Esophagus squamous epithelium (tissue), 4 donors: ENCODE measurements around the gene MVB12B.

Source experiments
- POLR2A ChIP-seq, 4 donors: fragments of 450-650 bp; IDR thresholded peaks; one replicate each; pipeline ENCODE4 v1.6.1; 2017; ENCODE audit warnings: antibody characterized with exemption in 4 of 4, mild to moderate bottlenecking in 4 of 4, moderate library complexity in 3 of 4
- TF ChIP-seq, protein P1 (sequence below), 6 experiments: fragments of 450-650 bp in 4 of 6; fragments of 200-600 bp in 2 of 6; sonication (generic) in 2 of 6; IDR thresholded peaks; one replicate each; pipeline ENCODE4 v1.5.1; 2016 to 2019; ENCODE audit warnings: antibody characterized with exemption in 6 of 6, mild to moderate bottlenecking in 4 of 6, moderate library complexity in 4 of 6

DNA sequence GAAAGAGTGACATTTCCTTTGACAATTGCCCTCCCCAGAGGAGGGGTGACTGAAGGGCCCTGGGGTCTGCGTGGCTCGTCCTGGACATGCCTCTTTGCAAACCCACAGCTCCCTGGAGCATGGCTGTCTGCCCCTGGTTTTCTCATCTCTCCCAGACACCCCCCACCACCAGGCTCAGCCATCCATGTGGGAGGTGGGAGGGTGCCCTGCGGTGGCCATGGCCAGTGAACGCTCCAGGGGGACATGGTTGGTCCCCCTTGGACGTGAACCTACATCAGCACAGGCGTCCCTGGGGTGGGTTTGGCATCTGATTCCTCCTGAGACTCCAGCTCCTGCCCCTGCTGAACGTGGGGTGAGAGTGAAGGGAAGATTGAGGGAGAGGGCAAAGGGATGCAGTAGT lies 219.4 kb downstream of the MVB12B start:
- TF ChIP-seq, protein P1, sequence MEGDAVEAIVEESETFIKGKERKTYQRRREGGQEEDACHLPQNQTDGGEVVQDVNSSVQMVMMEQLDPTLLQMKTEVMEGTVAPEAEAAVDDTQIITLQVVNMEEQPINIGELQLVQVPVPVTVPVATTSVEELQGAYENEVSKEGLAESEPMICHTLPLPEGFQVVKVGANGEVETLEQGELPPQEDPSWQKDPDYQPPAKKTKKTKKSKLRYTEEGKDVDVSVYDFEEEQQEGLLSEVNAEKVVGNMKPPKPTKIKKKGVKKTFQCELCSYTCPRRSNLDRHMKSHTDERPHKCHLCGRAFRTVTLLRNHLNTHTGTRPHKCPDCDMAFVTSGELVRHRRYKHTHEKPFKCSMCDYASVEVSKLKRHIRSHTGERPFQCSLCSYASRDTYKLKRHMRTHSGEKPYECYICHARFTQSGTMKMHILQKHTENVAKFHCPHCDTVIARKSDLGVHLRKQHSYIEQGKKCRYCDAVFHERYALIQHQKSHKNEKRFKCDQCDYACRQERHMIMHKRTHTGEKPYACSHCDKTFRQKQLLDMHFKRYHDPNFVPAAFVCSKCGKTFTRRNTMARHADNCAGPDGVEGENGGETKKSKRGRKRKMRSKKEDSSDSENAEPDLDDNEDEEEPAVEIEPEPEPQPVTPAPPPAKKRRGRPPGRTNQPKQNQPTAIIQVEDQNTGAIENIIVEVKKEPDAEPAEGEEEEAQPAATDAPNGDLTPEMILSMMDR (IDR thresholded peaks at IDR 0.05) = no peak
- TF ChIP-seq POLR2A (IDR thresholded peaks at IDR 0.05) = no peak
